Caco-2 (cell line): ENCODE measurements around the gene TXLNG. TPM values are rescaled to one million over a fixed set of nuclear protein-coding genes. Genes with fewer than 3 reads are reported as not detected.

ENCODE experiments used
- BruUV-seq: library from RNA; stranded (reverse); fragments of 400-500 nt; replicated peaks from 2 replicates; lab custom pipeline; 2021; lab: Mats Ljungman, UMichigan
- CTCF ChIA-PET: fragments of 300-600 bp; sonication (Branson Sonifier 250); formaldehyde crosslinking; loops from one replicate; lab custom pipeline; 2022; ENCODE audit warnings: antibody characterized with exemption; lab: Charles Lee
- POLR2A ChIA-PET: fragments of 300-600 bp; sonication (Branson Sonifier 250); formaldehyde crosslinking; loops from one replicate; lab custom pipeline; 2022; ENCODE audit warnings: antibody characterized with exemption; lab: Charles Lee
- DNase-seq, 2 experiments: peaks; one replicate each; pipeline versions ENCODE4 v3.0.0 to v3.0.0-alpha.2; 2020 to 2022
- H3K27me3 ChIP-seq: replicated peaks from 2 replicates; pipeline ENCODE4 v1.6.0; 2011; ENCODE audit warnings: low read length; ENCODE audit not compliant: control insufficient read depth, insufficient read depth
- H3K36me3 ChIP-seq: 2 replicates; pipeline ENCODE4 v1.5.1; 2011; ENCODE audit warnings: low read length; ENCODE audit not compliant: control insufficient read depth, insufficient read depth
- H3K4me1 ChIP-seq: fragments of 250-450 bp; sonication (Bioruptor Pico); 2 replicates; pipeline ENCODE4 v1.5.1; 2020; ENCODE audit warnings: mild to moderate bottlenecking
- H3K4me3 ChIP-seq: 2 replicates; pipeline ENCODE4 v1.5.1; 2011; ENCODE audit warnings: low read depth, mild to moderate bottlenecking, control low read depth, low read length
- H3K9me3 ChIP-seq: fragments of 250-450 bp; sonication (Bioruptor Pico); 2 replicates; pipeline ENCODE4 v1.5.1; 2020; ENCODE audit warnings: mild to moderate bottlenecking, moderate library complexity
- H3K27ac Mint-ChIP-seq: one replicate; pipeline ENCODE4 v1.8.0; 2022; ENCODE audit warnings: mixed read lengths; ENCODE audit not compliant: unreplicated experiment
- H3K27me3 Mint-ChIP-seq: one replicate; pipeline ENCODE4 v1.8.0; 2022; ENCODE audit warnings: mixed read lengths; ENCODE audit not compliant: insufficient read depth, unreplicated experiment
- H3K36me3 Mint-ChIP-seq: one replicate; pipeline ENCODE4 v1.8.0; 2022; ENCODE audit warnings: mild to moderate bottlenecking, mixed read lengths; ENCODE audit not compliant: insufficient read depth, unreplicated experiment
- H3K4me1 Mint-ChIP-seq: one replicate; pipeline ENCODE4 v1.8.0; 2022; ENCODE audit warnings: low read depth, mixed read lengths; ENCODE audit not compliant: unreplicated experiment
- H3K4me3 Mint-ChIP-seq: one replicate; pipeline ENCODE4 v1.8.0; 2022; ENCODE audit warnings: mild to moderate bottlenecking, moderate library complexity, mixed read lengths; ENCODE audit not compliant: unreplicated experiment
- H3K9me3 Mint-ChIP-seq: one replicate; pipeline ENCODE4 v1.8.0; 2022; ENCODE audit warnings: mixed read lengths; ENCODE audit not compliant: unreplicated experiment
- CTCF ChIP-seq, 2 experiments: fragments of 200-600 bp in 1 of 2; IDR thresholded peaks; 1 replicate in 1 of 2; 2 replicates in 1 of 2; pipeline versions ENCODE4 v1.5.1 to v1.8.0; 2011 to 2022; ENCODE audit warnings: antibody characterized with exemption in 1 of 2, control low read depth in 1 of 2, inconsistent platforms in 1 of 2, low read depth in 1 of 2, low read length in 1 of 2, mild to moderate bottlenecking in 1 of 2, moderate library complexity in 1 of 2; ENCODE audit not compliant: insufficient read depth in 1 of 2, severe bottlenecking in 1 of 2, unreplicated experiment in 1 of 2
- intact Hi-C: fragments of 100-400 bp; cut with micrococcal nuclease; formaldehyde crosslinking; loops from one replicate; pipeline ENCODE4 v1.10.0; 2022; ENCODE audit not compliant: unreplicated experiment
- total RNA-seq: library from RNA; stranded (reverse); gene quantifications from 2 replicates; pipeline ENCODE4 v1.2.3, GENCODE V29; 2022

TXLNG gene
- total RNA-seq, 1 experiment from 2014 or later: 18.3 TPM

- Mint-ChIP-seq H3K27ac (peak overlapping the region; percentile 94), H3K4me1 (no peaks in the 10 kb centered on the region), H3K36me3 (peaks cover 15% of the 10 kb centered on the region), H3K4me3 (peak overlapping the region; percentile 99), H3K27me3 (no peaks in the 10 kb centered on the region), H3K9me3 (no peaks in the 10 kb centered on the region)
- H3K27me3 ChIP-seq: no peaks in the 10 kb centered on the region
- intact Hi-C loops: loop anchor here (2.0 kb wide), 1 partner anchor 14 kb away; no protein-coding TSS in a partner anchor
- peak overlapping the region; percentile 82 for H3K4me3 ChIP-seq
- no peaks in the 10 kb centered on the region for H3K36me3 ChIP-seq
- POLR2A ChIA-PET: interaction anchor here (1.0 kb wide), 1 partner anchor 15 kb away, joined by 3 read pairs; no protein-coding TSS in a partner anchor
- BruUV-seq: no TSS peak
- peak in 1 of 2 experiments; percentile 9 for DNase-seq
- no peaks in the 10 kb centered on the region for H3K9me3 ChIP-seq
- no peaks in the 10 kb centered on the region for H3K4me1 ChIP-seq
- CTCF ChIA-PET: no interaction called here
- TF ChIP-seq CTCF (IDR thresholded peaks at IDR 0.05; ENCODE audit: insufficient read depth in 1 of 2, low read depth in 1 of 2, low read length in 1 of 2, severe bottlenecking in 1 of 2, unreplicated experiment in 1 of 2): no peak
Observed at GRCh38 chrX:16786791-16787735, 797 bp downstream of the TXLNG start.

- Mint-ChIP-seq H3K36me3 (peaks cover 15% of the 10 kb centered on the region), H3K27me3 (no peaks in the 10 kb centered on the region), H3K4me3 (no peak overlapping the region), H3K4me1 (no peaks in the 10 kb centered on the region), H3K9me3 (no peaks in the 10 kb centered on the region), H3K27ac (no peak overlapping the region)
- ChIA-PET POLR2A (no interaction called here), CTCF (no interaction called here)
- Histone ChIP-seq H3K36me3 (no peaks in the 10 kb centered on the region), H3K27me3 (no peaks in the 10 kb centered on the region), H3K4me3 (no peak overlapping the region), H3K9me3 (no peaks in the 10 kb centered on the region), H3K4me1 (no peaks in the 10 kb centered on the region)
- DNase-seq: no peak
- intact Hi-C loops: no loop called here
- no TSS peak for BruUV-seq
- no peak for TF ChIP-seq CTCF (IDR thresholded peaks at IDR 0.05; ENCODE audit: insufficient read depth in 1 of 2, low read depth in 1 of 2, low read length in 1 of 2, severe bottlenecking in 1 of 2, unreplicated experiment in 1 of 2)
Observed at GRCh38 chrX:16788477-16788876, 2.2 kb downstream of the TXLNG start.

- H3K4me3 ChIP-seq: no peak overlapping the region
- Mint-ChIP-seq H3K9me3 (no peaks in the 10 kb centered on the region), H3K4me3 (no peak overlapping the region), H3K4me1 (no peaks in the 10 kb centered on the region), H3K27me3 (no peaks in the 10 kb centered on the region), H3K27ac (no peak overlapping the region), H3K36me3 (peaks cover 19% of the 10 kb centered on the region)
- H3K9me3 ChIP-seq: no peaks in the 10 kb centered on the region
- H3K27me3 ChIP-seq: no peaks in the 10 kb centered on the region
- no peaks in the 10 kb centered on the region for H3K36me3 ChIP-seq
- ChIA-PET CTCF (no interaction called here), POLR2A (no interaction called here)
- no peaks in the 10 kb centered on the region for H3K4me1 ChIP-seq
- intact Hi-C loops: no loop called here
- DNase-seq: no peak
- no peak for TF ChIP-seq CTCF (IDR thresholded peaks at IDR 0.05; ENCODE audit: insufficient read depth in 1 of 2, low read depth in 1 of 2, low read length in 1 of 2, severe bottlenecking in 1 of 2, unreplicated experiment in 1 of 2)
- no TSS peak for BruUV-seq
Observed at GRCh38 chrX:16796298-16796697, 10.0 kb downstream of the TXLNG start.
